GM23338 (cell line): ENCODE data around the gene PUM2. TPM values are rescaled to one million over a fixed set of nuclear protein-coding genes. Genes with fewer than 3 reads are reported as not detected.

ENCODE experiments used
- ATAC-seq: fragments of 200-7000 bp; cut with Tn5 transposase; 3 replicates; pipeline ENCODE4 v1.9.1; 2020
- DNase-seq: peaks from one replicate; pipeline ENCODE4 v3.0.0-alpha.2; 2015; ENCODE audit warnings: low spot score
- H2AFZ ChIP-seq: fragments of 200-600 bp; sonication (generic); 2 replicates; pipeline ENCODE4 v1.8.0; 2016; ENCODE audit warnings: antibody characterized with exemption, mild to moderate bottlenecking, moderate library complexity
- H3F3A ChIP-seq: fragments of 200-600 bp; sonication (generic); replicated peaks from 2 replicates; pipeline ENCODE4 v1.8.0; 2017; ENCODE audit warnings: antibody characterized with exemption, mixed run types, low read depth
- H3K27ac ChIP-seq: fragments of 200-600 bp; sonication (generic); 2 replicates; pipeline ENCODE4 v1.6.1; 2016; ENCODE audit warnings: low read depth
- H3K27me3 ChIP-seq: fragments of 200-600 bp; sonication (generic); 2 replicates; pipeline ENCODE4 v1.8.0; 2016; ENCODE audit warnings: mild to moderate bottlenecking, mixed run types, moderate library complexity; ENCODE audit not compliant: insufficient read depth
- H3K36me3 ChIP-seq: fragments of 200-600 bp; sonication (generic); 2 replicates; pipeline ENCODE4 v1.8.0; 2016; ENCODE audit warnings: mild to moderate bottlenecking; ENCODE audit not compliant: insufficient read depth
- H3K4me1 ChIP-seq: fragments of 200-600 bp; sonication (generic); 2 replicates; pipeline ENCODE4 v1.8.0; 2016; ENCODE audit warnings: mild to moderate bottlenecking, moderate library complexity; ENCODE audit not compliant: insufficient read depth
- H3K4me2 ChIP-seq: fragments of 200-600 bp; sonication (generic); 2 replicates; pipeline ENCODE4 v1.7.1; 2017; ENCODE audit warnings: mixed run types
- H3K4me3 ChIP-seq: fragments of 200-600 bp; sonication (generic); 2 replicates; pipeline ENCODE4 v1.6.1; 2016; ENCODE audit warnings: mixed run types
- H3K79me2 ChIP-seq: fragments of 200-600 bp; sonication (generic); replicated peaks from 2 replicates; pipeline ENCODE4 v1.8.0; 2017; ENCODE audit warnings: mild to moderate bottlenecking; ENCODE audit not compliant: insufficient read depth
- H3K9me2 ChIP-seq: fragments of 200-600 bp; sonication (generic); 2 replicates; pipeline ENCODE4 v1.8.0; 2017; ENCODE audit not compliant: insufficient read depth
- H4K20me1 ChIP-seq: fragments of 200-600 bp; sonication (generic); replicated peaks from 2 replicates; pipeline ENCODE4 v1.8.0; 2017; ENCODE audit warnings: mild to moderate bottlenecking; ENCODE audit not compliant: insufficient read depth
- H3K27ac Mint-ChIP-seq: 2 replicates; pipeline ENCODE4 v1.8.0; 2020; ENCODE audit warnings: inconsistent platforms, mild to moderate bottlenecking, moderate library complexity, mixed read lengths
- H3K27me3 Mint-ChIP-seq: 3 replicates; pipeline ENCODE4 v1.8.0; 2022; ENCODE audit warnings: low read depth, mild to moderate bottlenecking, moderate library complexity, mixed read lengths, inconsistent platforms; ENCODE audit not compliant: insufficient read depth, poor library complexity
- H3K36me3 Mint-ChIP-seq: 3 replicates; pipeline ENCODE4 v1.8.0; 2021; ENCODE audit warnings: low read depth, mild to moderate bottlenecking, inconsistent platforms, moderate library complexity, mixed read lengths
- H3K4me1 Mint-ChIP-seq: 3 replicates; pipeline ENCODE4 v1.8.0; 2020; ENCODE audit warnings: mild to moderate bottlenecking, inconsistent platforms, mixed read lengths
- H3K4me3 Mint-ChIP-seq: 3 replicates; pipeline ENCODE4 v1.8.0; 2021; ENCODE audit warnings: moderate library complexity, mild to moderate bottlenecking, inconsistent platforms, mixed read lengths
- H3K9me3 Mint-ChIP-seq: 3 replicates; pipeline ENCODE4 v1.8.0; 2020; ENCODE audit warnings: moderate library complexity, mild to moderate bottlenecking, inconsistent platforms, mixed read lengths
- CREB1 ChIP-seq: fragments of 250-450 bp; sonication (Bioruptor Pico); IDR thresholded peaks from 2 replicates; pipeline ENCODE4 v1.5.0; 2020; ENCODE audit warnings: low read depth, mild to moderate bottlenecking, moderate library complexity
- EZH2 ChIP-seq: fragments of 200-600 bp; sonication (generic); IDR thresholded peaks from one replicate; pipeline ENCODE4 v1.8.0; 2017; ENCODE audit warnings: antibody characterized with exemption, mild to moderate bottlenecking, low read depth; ENCODE audit not compliant: unreplicated experiment
- EZH2phosphoT487 ChIP-seq: fragments of 200-600 bp; sonication (generic); IDR thresholded peaks from one replicate; pipeline ENCODE4 v1.8.1; 2018; ENCODE audit warnings: antibody characterized with exemption; ENCODE audit not compliant: unreplicated experiment
- NANOG ChIP-seq: IDR thresholded peaks from 2 replicates; pipeline ENCODE4 v1.6.1; 2016; ENCODE audit warnings: antibody characterized with exemption, borderline replicate concordance
- POLR2AphosphoS5 ChIP-seq: IDR thresholded peaks from 2 replicates; pipeline ENCODE4 v1.6.1; 2016; ENCODE audit warnings: antibody characterized with exemption, low read depth
- ZNF331 ChIP-seq: fragments of 250-450 bp; sonication (Bioruptor Pico); IDR thresholded peaks from 2 replicates; pipeline ENCODE4 v1.5.0; 2020; ENCODE audit warnings: low read depth, mild to moderate bottlenecking, moderate library complexity
- polyA plus RNA-seq: library from polyadenylated mRNA; unstranded; fragments of >200 nt; fragmentation: Nextera tagmentation; extraction: Ambion mirVana; gene quantifications from 2 replicates; pipeline ENCODE4 v1.2.1, GENCODE V29; 2016
- total RNA-seq: library from RNA; depleted of rRNA; stranded (reverse); fragments of >200 nt; shearing (Covaris generic); gene quantifications from 2 replicates; pipeline ENCODE4 v1.2.3, GENCODE V29; 2014
- TF ChIP-seq, protein P1 (sequence below), 2 experiments: fragments of 200-600 bp in 1 of 2; sonication (generic) in 1 of 2; conservative IDR thresholded peaks; 2 replicates each; pipeline versions ENCODE4 v1.5.1 to v1.6.1; 2016 to 2017; ENCODE audit warnings: antibody characterized with exemption in 2 of 2, low read depth in 2 of 2, mild to moderate bottlenecking in 2 of 2, moderate library complexity in 1 of 2
- TF ChIP-seq, protein P2 (sequence below): fragments of 250-450 bp; sonication (Bioruptor Pico); IDR thresholded peaks from 2 replicates; pipeline ENCODE4 v1.5.0; 2020; ENCODE audit warnings: mild to moderate bottlenecking, moderate library complexity
- TF ChIP-seq, protein P3 (sequence below): IDR thresholded peaks from 2 replicates; pipeline ENCODE4 v1.6.1; 2016; ENCODE audit warnings: antibody characterized with exemption
- TF ChIP-seq, protein P4 (sequence below): IDR thresholded peaks from one replicate; pipeline ENCODE4 v1.6.1; 2018; ENCODE audit warnings: antibody characterized with exemption; ENCODE audit not compliant: unreplicated experiment

Gene PUM2
- total and polyA plus RNA-seq, 2 experiments from 2014 or later, result 29.9 to 94.1 TPM

DNA sequence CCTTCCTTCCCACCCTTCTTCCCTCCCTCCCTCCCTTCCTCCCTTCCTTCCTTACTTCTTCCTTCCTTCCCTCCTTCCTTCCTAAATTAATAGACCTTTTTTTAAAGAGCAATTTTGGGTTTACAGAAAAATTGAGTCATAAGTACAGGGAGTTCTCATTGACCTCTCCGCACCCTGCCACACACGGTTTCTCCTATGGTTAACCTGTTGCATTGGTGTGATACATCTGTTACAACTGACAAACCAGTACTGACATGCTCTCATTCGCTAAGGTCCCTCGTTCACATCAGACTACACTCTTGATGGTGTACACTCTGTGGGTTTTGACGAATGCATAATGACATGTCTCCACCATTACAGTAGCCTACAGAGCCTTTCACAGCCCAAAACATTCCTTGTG lies 114.1 kb downstream of the PUM2 start:
- no peaks in the 10 kb centered on the region for H3K36me3 ChIP-seq
- Mint-ChIP-seq H3K27me3 (peaks cover 17% of the 10 kb centered on the region), H3K4me3 (no peak overlapping the region), H3K36me3 (no peaks in the 10 kb centered on the region), H3K27ac (no peak overlapping the region), H3K4me1 (peaks cover 12% of the 10 kb centered on the region), H3K9me3 (no peaks in the 10 kb centered on the region)
- H2AFZ ChIP-seq, result no peak overlapping the region
- H3K4me3 ChIP-seq, result no peak overlapping the region
- H3K79me2 ChIP-seq, result no peaks in the 10 kb centered on the region
- no peak for TF ChIP-seq CREB1
- TF ChIP-seq, protein P1, sequence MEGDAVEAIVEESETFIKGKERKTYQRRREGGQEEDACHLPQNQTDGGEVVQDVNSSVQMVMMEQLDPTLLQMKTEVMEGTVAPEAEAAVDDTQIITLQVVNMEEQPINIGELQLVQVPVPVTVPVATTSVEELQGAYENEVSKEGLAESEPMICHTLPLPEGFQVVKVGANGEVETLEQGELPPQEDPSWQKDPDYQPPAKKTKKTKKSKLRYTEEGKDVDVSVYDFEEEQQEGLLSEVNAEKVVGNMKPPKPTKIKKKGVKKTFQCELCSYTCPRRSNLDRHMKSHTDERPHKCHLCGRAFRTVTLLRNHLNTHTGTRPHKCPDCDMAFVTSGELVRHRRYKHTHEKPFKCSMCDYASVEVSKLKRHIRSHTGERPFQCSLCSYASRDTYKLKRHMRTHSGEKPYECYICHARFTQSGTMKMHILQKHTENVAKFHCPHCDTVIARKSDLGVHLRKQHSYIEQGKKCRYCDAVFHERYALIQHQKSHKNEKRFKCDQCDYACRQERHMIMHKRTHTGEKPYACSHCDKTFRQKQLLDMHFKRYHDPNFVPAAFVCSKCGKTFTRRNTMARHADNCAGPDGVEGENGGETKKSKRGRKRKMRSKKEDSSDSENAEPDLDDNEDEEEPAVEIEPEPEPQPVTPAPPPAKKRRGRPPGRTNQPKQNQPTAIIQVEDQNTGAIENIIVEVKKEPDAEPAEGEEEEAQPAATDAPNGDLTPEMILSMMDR (conservative IDR thresholded peaks at IDR 0.05; ENCODE audit: low read depth in 2 of 2), result no peak
- TF ChIP-seq, protein P2, sequence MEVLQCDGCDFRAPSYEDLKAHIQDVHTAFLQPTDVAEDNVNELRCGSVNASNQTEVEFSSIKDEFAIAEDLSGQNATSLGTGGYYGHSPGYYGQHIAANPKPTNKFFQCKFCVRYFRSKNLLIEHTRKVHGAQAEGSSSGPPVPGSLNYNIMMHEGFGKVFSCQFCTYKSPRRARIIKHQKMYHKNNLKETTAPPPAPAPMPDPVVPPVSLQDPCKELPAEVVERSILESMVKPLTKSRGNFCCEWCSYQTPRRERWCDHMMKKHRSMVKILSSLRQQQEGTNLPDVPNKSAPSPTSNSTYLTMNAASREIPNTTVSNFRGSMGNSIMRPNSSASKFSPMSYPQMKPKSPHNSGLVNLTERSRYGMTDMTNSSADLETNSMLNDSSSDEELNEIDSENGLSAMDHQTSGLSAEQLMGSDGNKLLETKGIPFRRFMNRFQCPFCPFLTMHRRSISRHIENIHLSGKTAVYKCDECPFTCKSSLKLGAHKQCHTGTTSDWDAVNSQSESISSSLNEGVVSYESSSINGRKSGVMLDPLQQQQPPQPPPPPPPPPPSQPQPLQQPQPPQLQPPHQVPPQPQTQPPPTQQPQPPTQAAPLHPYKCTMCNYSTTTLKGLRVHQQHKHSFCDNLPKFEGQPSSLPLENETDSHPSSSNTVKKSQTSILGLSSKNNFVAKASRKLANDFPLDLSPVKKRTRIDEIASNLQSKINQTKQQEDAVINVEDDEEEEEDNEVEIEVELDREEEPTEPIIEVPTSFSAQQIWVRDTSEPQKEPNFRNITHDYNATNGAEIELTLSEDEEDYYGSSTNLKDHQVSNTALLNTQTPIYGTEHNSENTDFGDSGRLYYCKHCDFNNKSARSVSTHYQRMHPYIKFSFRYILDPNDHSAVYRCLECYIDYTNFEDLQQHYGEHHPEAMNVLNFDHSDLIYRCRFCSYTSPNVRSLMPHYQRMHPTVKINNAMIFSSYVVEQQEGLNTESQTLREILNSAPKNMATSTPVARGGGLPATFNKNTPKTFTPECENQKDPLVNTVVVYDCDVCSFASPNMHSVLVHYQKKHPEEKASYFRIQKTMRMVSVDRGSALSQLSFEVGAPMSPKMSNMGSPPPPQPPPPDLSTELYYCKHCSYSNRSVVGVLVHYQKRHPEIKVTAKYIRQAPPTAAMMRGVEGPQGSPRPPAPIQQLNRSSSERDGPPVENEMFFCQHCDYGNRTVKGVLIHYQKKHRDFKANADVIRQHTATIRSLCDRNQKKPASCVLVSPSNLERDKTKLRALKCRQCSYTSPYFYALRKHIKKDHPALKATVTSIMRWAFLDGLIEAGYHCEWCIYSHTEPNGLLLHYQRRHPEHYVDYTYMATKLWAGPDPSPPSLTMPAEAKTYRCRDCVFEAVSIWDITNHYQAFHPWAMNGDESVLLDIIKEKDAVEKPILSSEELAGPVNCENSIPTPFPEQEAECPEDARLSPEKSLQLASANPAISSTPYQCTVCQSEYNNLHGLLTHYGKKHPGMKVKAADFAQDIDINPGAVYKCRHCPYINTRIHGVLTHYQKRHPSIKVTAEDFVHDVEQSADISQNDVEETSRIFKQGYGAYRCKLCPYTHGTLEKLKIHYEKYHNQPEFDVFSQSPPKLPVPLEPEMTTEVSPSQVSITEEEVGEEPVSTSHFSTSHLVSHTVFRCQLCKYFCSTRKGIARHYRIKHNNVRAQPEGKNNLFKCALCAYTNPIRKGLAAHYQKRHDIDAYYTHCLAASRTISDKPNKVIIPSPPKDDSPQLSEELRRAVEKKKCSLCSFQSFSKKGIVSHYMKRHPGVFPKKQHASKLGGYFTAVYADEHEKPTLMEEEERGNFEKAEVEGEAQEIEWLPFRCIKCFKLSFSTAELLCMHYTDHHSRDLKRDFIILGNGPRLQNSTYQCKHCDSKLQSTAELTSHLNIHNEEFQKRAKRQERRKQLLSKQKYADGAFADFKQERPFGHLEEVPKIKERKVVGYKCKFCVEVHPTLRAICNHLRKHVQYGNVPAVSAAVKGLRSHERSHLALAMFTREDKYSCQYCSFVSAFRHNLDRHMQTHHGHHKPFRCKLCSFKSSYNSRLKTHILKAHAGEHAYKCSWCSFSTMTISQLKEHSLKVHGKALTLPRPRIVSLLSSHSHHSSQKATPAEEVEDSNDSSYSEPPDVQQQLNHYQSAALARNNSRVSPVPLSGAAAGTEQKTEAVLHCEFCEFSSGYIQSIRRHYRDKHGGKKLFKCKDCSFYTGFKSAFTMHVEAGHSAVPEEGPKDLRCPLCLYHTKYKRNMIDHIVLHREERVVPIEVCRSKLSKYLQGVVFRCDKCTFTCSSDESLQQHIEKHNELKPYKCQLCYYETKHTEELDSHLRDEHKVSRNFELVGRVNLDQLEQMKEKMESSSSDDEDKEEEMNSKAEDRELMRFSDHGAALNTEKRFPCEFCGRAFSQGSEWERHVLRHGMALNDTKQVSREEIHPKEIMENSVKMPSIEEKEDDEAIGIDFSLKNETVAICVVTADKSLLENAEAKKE (CRISPR knock-in tag), result no peak
- TF ChIP-seq, protein P3, sequence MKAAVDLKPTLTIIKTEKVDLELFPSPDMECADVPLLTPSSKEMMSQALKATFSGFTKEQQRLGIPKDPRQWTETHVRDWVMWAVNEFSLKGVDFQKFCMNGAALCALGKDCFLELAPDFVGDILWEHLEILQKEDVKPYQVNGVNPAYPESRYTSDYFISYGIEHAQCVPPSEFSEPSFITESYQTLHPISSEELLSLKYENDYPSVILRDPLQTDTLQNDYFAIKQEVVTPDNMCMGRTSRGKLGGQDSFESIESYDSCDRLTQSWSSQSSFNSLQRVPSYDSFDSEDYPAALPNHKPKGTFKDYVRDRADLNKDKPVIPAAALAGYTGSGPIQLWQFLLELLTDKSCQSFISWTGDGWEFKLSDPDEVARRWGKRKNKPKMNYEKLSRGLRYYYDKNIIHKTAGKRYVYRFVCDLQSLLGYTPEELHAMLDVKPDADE, result no peak
- TF ChIP-seq POLR2AphosphoS5, result no peak
- TF ChIP-seq, protein P4, sequence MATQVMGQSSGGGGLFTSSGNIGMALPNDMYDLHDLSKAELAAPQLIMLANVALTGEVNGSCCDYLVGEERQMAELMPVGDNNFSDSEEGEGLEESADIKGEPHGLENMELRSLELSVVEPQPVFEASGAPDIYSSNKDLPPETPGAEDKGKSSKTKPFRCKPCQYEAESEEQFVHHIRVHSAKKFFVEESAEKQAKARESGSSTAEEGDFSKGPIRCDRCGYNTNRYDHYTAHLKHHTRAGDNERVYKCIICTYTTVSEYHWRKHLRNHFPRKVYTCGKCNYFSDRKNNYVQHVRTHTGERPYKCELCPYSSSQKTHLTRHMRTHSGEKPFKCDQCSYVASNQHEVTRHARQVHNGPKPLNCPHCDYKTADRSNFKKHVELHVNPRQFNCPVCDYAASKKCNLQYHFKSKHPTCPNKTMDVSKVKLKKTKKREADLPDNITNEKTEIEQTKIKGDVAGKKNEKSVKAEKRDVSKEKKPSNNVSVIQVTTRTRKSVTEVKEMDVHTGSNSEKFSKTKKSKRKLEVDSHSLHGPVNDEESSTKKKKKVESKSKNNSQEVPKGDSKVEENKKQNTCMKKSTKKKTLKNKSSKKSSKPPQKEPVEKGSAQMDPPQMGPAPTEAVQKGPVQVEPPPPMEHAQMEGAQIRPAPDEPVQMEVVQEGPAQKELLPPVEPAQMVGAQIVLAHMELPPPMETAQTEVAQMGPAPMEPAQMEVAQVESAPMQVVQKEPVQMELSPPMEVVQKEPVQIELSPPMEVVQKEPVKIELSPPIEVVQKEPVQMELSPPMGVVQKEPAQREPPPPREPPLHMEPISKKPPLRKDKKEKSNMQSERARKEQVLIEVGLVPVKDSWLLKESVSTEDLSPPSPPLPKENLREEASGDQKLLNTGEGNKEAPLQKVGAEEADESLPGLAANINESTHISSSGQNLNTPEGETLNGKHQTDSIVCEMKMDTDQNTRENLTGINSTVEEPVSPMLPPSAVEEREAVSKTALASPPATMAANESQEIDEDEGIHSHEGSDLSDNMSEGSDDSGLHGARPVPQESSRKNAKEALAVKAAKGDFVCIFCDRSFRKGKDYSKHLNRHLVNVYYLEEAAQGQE, result no peak
- no peak for TF ChIP-seq ZNF331
- TF ChIP-seq EZH2phosphoT487, result no peak
- TF ChIP-seq NANOG, result no peak
- TF ChIP-seq EZH2, result no peak
- no peak overlapping the region for H3K27ac ChIP-seq
- H4K20me1 ChIP-seq, result no peaks in the 10 kb centered on the region
- H3K4me1 ChIP-seq, result peaks cover 10% of the 10 kb centered on the region; the same call in 1 of the 2 replicates
- H3K27me3 ChIP-seq, result no peaks in the 10 kb centered on the region
- peaks cover 6% of the 10 kb centered on the region; the same call in 1 of the 2 replicates for H3K9me2 ChIP-seq
- no peak for ATAC-seq
- DNase-seq, result no peak
- H3K4me2 ChIP-seq, result no peak overlapping the region
- H3F3A ChIP-seq, result no peaks in the 10 kb centered on the region
